HTR-8/SVneo (cell line): ENCODE results near the gene EFEMP2.
"Not testable (repeated sequence)": the region's sequence is repeated elsewhere in the genome, so short reads cannot be mapped to it uniquely, and the experiment has no call there.

Source experiments
- DNase-seq: peaks from one replicate; pipeline ENCODE4 v3.0.0; 2011; ENCODE audit warnings: low spot score, mixed read lengths; ENCODE audit not compliant: insufficient read length
- FAIRE-seq: peaks from 2 replicates; lab custom pipeline; 2011; peaks lifted over from hg19 to GRCh38; lab: Jason Lieb, UNC

The EFEMP2 gene

GRCh38 chr11:65843811-65844210, 28.8 kb downstream of the EFEMP2 start:
- DNase-seq, result no peak
- no peak for FAIRE-seq

GRCh38 chr11:65842144-65842543, 30.5 kb downstream of the EFEMP2 start:
- FAIRE-seq (peak; percentile 4), DNase-seq (no peak)

GRCh38 chr11:65834202-65834601, 38.4 kb downstream of the EFEMP2 start:
- DNase-seq (no peak), FAIRE-seq (peak; percentile 100)

- FAIRE-seq, result no peak
- DNase-seq, result peak; percentile 96
Observed at GRCh38 chr11:65833297-65834030, 39.1 kb downstream of the EFEMP2 start, which contains the start of gene SNX32. Gene SNX32 (plus strand): TSS chr11:65833963. CDS start chr11:65834066, 103 bp downstream.

GRCh38 chr11:65832231-65832630, 40.4 kb downstream of the EFEMP2 start:
- FAIRE-seq, DNase-seq: not testable (repeated sequence)

GRCh38 chr11:65829459-65829858, 43.1 kb downstream of the EFEMP2 start:
- DNase-seq, result no peak
- no peak for FAIRE-seq

GRCh38 chr11:65826984-65827735, 45.4 kb downstream of the EFEMP2 start:
- no peak for FAIRE-seq
- DNase-seq, result no peak

- FAIRE-seq (no peak), DNase-seq (no peak)
Observed at GRCh38 chr11:65822776-65823528, 49.6 kb downstream of the EFEMP2 start.

GRCh38 chr11:65821107-65821506, 51.5 kb downstream of the EFEMP2 start:
- no peak for DNase-seq
- FAIRE-seq, result no peak

GRCh38 chr11:65817835-65818680, 54.5 kb downstream of the EFEMP2 start:
- FAIRE-seq (peak; percentile 95), DNase-seq (peak; percentile 98)

- DNase-seq, result no peak
- no peak for FAIRE-seq
Observed at GRCh38 chr11:65817312-65817834, 55.2 kb downstream of the EFEMP2 start.

- DNase-seq (no peak), FAIRE-seq (no peak)
Observed at GRCh38 chr11:65816696-65817095, 55.9 kb downstream of the EFEMP2 start.
